ENCODE results near the gene TRAPPC1.
A peak's percentile ranks its signal among the peaks of the same experiment; 100 is the strongest.

The TRAPPC1 gene

DNA sequence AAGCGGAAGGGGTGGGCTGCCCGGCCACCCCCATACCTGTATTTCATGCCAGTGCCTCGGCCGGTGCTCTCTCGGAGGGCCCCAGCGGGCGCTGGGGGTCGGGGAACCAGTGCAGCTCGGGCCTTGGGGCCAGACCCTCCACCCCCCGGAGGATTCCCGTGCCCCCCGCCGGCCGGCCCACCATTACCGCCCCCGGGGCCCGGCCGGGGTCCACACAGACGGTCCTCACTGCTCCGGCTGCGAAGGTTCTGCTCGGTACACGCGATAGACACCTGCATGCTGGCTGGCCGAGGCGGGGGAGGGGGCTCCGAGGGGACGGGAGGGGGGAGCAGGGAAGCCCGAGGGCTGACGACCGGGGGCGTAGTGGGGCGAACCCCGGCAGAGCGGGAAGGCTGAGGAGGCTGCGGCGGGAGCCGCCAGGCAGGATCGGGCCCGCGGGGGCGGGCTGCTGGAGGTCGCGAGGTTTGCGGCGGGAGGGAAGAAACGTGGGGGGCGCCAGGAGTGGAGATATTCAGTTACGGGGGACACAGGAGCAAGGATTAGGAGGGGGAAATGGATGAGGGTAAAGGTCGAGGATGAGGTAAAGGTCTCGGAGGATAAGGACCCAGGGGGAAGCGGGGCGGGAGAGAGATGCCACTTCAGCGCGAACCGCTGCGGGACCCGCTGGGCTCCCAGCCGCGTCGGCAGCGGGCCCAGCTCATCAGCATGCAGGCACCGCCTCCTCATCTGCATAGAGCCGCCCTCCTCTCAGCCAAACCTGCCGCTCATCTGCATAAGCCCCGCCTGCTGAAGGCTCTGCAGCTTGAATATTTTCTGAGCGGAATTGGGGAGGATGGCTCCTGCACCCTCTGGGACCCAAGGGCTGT, 2.4 kb downstream of the TRAPPC1 start, which contains the start of gene KCNAB3:
TSS of gene KCNAB3 (minus strand) at position 699 of the 866 bp plus-strand sequence. CDS start at position 278, 421 bp downstream.
- TF ChIP-seq, protein P1, sequence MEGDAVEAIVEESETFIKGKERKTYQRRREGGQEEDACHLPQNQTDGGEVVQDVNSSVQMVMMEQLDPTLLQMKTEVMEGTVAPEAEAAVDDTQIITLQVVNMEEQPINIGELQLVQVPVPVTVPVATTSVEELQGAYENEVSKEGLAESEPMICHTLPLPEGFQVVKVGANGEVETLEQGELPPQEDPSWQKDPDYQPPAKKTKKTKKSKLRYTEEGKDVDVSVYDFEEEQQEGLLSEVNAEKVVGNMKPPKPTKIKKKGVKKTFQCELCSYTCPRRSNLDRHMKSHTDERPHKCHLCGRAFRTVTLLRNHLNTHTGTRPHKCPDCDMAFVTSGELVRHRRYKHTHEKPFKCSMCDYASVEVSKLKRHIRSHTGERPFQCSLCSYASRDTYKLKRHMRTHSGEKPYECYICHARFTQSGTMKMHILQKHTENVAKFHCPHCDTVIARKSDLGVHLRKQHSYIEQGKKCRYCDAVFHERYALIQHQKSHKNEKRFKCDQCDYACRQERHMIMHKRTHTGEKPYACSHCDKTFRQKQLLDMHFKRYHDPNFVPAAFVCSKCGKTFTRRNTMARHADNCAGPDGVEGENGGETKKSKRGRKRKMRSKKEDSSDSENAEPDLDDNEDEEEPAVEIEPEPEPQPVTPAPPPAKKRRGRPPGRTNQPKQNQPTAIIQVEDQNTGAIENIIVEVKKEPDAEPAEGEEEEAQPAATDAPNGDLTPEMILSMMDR (IDR thresholded peaks at IDR 0.05; ENCODE audit: low read depth, low read length): no peak
- peak; percentile 69 to 80 for DNase-seq (ENCODE audit: low read depth in 2 of 2)
- H3K4me3 ChIP-seq (replicated peaks in 1 of 2; ENCODE audit: low read depth in 2 of 2, low read length in 2 of 2): peak within 1 kb of the TSS; percentile 42 to 45

DNA sequence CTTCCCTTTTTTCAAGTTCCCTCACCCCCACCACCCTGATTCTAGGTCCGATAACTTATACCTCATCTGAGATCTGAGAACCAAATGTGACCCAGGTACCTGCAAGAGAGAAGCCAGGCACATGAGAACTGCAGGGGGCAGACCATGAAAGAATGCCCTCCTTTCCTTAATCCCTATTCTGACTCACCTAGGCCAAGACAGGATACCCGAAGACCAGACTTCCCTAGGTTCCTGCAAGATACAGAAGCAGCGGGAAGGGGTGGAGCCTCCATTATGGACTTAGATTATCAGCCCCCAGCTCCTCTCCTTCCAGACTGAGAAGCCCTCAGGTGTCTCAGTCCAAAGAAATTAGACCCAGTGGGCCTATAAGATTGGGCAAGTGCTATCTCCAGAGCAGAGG, 4.2 kb downstream of the TRAPPC1 start:
- no peak for DNase-seq (ENCODE audit: low read depth in 2 of 2)
- H3K4me3 ChIP-seq (replicated peaks in 1 of 2; ENCODE audit: low read depth in 2 of 2, low read length in 2 of 2): no peak overlapping the region
- TF ChIP-seq, protein P1 (IDR thresholded peaks at IDR 0.05; ENCODE audit: low read depth, low read length): no peak

DNA sequence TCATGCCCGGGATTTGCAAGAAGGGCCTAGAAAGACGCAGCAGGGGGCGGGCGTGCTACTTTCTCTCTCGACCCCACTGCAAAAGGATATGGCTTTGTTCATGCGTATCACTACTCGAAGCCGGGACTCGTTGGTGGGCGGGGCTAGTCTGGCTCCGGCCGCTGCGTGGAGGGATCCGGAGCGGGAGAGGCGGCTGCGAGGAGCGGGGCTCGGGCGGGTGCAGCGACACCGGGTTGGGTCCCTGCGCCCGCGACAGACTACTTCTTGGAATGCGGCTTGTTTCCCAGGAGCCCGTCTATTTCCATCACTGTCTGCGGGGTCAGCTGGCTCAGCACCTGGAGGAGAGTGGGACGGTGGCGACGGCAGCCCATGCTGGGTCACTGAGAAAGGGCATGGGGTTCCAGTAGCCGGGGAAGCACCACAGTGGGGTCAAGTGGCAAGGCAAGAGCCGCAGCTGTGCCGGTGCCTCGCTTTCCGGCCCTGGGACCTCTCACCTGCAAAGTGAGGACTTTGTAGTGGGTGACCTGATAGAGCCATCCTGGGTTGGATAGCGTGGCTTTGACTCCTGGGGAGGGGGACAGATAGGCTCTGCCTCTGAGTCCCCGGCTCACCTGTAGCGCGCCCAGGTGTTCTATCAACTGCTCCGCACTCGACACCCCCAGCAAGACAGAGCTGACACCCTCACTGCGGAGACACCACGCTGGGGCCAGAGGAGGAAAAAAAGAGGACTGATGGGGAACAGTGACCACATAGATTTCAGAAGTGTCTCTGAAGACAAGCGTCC, 8.7 kb downstream of the TRAPPC1 start:
- peak; percentile 77 to 88 for DNase-seq (ENCODE audit: low read depth in 2 of 2)
- TF ChIP-seq, protein P1 (IDR thresholded peaks at IDR 0.05; ENCODE audit: low read depth, low read length): no peak
- H3K4me3 ChIP-seq (replicated peaks in 1 of 2; ENCODE audit: low read depth in 2 of 2, low read length in 2 of 2): peak overlapping the region; percentile 37 to 41

DNA sequence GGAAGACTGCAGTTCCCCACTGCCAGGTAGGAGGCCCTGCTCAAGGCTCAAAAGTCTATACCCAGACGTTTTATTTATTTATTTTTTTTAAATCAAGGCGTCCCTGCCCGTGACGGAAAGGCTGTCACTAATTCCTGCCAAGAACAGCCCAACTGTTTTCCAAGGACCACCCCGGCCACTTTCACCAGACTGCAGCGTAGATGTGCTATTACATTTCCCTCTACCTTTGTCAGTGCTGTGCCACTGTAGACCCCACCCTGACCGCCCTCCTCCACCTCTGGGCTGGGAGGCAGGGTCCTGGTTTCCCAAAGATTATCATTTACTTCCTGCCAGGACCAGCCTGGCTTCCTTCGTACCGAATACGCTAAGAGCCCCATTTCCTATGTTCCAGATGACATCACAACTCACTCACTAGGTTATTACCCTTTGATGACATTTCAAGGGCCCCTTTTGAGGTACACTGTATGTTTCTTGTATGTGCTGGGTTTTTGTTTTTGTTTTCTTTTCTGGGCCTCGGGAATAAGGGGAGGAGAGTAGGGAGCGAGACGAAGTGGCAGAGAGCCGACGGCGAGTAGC, 9.4 kb downstream of the TRAPPC1 start:
- peak overlapping the region; percentile 37 to 41 for H3K4me3 ChIP-seq (replicated peaks in 1 of 2; ENCODE audit: low read depth in 2 of 2, low read length in 2 of 2)
- TF ChIP-seq, protein P1 (IDR thresholded peaks at IDR 0.05; ENCODE audit: low read depth, low read length): no peak
- no peak for DNase-seq (ENCODE audit: low read depth in 2 of 2)

DNA sequence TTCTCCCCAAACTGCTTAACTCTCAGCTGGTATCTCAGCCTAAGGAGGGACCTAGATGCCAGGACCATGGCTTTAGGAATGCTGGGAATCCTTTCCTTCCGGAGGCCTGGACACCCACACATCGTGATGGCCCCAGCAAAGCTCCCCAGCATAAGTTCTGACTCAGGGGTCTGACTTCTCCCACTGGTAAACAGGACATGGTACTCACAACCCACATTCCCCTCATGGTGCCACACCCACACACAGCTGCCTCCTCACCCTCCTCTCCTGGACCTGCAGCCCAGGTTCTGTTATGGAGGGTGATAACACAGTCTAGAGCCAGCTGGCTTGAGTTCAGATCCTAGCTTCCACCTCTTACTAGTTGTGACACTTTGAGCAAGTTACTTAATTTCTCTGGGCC, 14.9 kb downstream of the TRAPPC1 start:
- no peak overlapping the region for H3K4me3 ChIP-seq (replicated peaks in 1 of 2; ENCODE audit: low read depth in 2 of 2, low read length in 2 of 2)
- TF ChIP-seq, protein P1 (IDR thresholded peaks at IDR 0.05; ENCODE audit: low read depth, low read length): no peak
- DNase-seq (ENCODE audit: low read depth in 2 of 2): peak; percentile 36 to 57

DNA sequence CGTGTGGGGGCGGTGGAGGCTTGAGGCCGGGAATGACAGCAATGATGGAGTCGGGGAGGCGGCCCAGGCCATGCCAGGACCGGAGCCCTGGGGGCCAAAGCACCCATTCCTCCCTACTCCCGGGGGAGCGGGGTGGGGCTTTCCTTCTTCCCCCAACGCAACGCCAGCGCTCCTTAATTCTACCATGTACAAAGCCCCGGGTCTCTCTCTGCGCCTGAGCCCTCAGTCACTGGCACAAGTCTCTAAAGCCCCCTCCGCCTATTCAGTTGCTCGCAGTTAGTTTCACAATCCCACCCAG, 15.4 kb downstream of the TRAPPC1 start:
- TF ChIP-seq, protein P1 (IDR thresholded peaks at IDR 0.05; ENCODE audit: low read depth, low read length): no peak
- no peak for DNase-seq (ENCODE audit: low read depth in 2 of 2)

More for the DNA sequence above, 15.4 kb downstream of the TRAPPC1 start:
- peak overlapping the region; percentile 50 to 54 for H3K4me3 ChIP-seq (replicated peaks in 1 of 2; ENCODE audit: low read depth in 2 of 2, low read length in 2 of 2)
